Activated T-cell treated with anti-CD3 and anti-CD28 coated beads for 1 hour (primary cell): Measurements from ENCODE around the gene AQP10.
"Not testable (repeated sequence)": the region's sequence is repeated elsewhere in the genome, so short reads cannot be mapped to it uniquely, and the experiment has no call there.

Source experiments
- DNase-seq: peaks from one replicate; pipeline ENCODE4 v3.0.0-alpha.2; 2020; ENCODE audit warnings: low read depth

Gene AQP10

DNA sequence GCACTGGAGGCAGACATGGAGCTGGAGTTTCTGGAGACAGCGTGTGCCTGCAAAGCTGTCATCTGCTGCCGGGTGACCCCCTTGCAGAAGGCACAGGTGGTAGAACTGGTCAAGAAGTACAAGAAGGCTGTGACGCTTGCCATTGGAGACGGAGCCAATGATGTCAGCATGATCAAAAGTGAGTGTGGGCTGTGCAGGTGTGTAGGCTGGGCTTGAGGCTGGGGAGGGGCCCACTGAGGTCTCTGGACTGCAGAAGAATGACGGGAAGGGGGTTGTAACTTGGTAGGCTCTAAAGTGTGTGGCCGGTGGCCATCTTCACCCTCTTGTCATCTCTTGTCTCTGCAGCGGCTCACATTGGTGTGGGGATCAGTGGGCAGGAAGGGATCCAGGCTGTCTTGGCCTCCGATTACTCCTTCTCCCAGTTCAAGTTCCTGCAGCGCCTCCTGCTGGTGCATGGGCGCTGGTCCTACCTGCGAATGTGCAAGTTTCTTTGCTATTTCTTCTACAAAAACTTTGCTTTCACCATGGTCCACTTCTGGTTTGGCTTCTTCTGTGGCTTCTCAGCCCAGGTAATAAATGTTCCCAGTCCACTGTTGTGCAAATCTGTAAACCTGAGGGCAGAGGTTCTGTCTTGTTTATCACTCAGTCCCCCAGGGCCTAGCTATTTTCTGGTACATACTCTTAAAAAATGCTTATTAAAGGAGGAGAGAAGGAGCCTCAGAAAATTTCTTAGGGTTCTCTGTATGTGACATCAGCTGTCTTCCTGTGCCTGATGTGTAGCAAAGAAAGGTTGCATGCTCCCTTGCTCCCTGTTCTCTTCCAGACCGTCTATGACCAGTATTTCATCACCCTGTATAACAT lies 24.3 kb downstream of the AQP10 start:
- DNase-seq, result peak; percentile 81

DNA sequence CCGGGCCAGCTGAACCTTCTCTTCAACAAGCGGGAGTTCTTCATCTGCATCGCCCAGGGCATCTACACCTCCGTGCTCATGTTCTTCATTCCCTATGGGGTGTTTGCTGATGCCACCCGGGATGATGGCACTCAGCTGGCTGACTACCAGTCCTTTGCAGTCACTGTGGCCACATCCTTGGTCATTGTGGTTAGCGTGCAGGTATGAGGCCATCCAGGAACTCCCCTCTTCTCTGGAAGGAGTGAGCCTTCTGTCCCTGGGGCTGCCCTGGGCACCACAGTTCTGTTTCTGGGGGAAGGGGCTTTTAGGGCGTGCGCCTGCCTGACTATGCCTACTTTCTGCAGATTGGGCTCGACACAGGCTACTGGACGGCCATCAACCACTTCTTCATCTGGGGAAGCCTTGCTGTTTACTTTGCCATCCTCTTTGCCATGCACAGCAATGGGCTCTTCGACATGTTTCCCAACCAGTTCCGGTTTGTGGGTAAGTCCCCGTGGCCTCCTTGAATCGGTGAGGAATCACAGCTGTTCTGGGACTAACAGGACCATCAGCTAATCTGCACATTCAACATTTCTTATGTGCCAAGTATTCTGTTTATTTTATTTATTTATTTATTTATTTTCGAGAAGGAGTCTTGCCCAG lies 25.5 kb downstream of the AQP10 start:
- DNase-seq, result no peak

DNA sequence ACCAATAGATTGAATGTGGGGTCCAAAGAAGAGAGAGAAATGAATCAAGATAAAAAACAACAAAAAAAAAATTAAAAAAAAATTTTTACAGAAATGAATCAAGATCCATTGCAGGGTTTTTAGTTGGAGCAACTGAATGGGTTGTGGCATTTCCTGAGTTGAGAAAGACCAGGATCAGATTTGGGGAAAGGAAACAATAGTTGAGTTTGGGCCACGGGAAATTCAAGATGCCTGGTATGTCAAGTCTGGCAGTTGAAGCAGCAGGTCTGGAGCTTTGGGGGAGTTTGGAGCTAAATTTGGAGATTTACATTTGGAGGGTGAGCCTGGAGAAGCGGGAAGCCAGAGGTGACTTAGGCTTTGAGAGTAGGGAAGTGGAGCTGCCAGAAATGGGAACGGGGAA lies 27.1 kb downstream of the AQP10 start:
- DNase-seq, result no peak

DNA sequence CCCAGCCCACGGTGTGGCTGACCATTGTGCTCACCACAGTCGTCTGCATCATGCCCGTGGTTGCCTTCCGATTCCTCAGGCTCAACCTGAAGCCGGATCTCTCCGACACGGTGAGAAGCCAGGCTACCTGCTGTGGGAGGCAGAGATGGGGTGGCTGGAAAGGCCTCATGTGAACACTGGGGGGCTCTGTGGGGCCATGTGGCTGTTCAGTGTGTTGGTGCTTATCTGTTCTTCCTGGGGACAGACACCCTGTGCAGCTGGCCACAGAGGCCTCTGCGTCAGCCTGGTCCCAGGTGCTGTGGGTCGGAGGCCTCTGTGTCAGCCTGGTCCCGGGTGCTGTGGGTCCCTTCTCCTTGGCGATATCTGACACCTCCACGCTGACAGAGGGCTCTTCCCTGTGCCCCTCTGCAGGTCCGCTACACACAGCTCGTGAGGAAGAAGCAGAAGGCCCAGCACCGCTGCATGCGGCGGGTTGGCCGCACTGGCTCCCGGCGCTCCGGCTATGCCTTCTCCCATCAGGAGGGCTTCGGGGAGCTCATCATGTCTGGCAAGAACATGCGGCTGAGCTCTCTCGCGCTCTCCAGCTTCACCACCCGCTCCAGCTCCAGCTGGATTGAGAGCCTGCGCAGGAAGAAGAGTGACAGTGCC lies 27.7 kb downstream of the AQP10 start:
- no peak for DNase-seq

DNA sequence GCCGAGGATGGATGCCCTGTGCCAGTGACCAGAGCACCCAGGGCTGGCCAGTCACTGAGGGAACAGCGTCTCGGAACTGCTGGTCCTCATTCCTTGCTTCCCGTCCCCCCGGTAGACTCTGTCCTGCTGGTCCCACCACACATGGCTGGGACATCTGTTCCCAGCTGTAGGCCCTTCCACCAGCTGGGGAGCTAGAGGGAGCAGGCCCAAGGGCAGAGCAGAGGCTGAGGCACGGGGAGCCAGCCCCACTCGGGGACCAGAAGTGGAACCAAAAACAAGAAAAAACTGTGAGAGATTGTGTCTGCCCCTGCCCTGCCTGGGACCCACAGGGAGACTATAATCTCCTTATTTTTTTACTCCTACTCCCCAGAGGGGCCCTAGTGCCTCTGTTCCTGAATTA lies 28.2 kb downstream of the AQP10 start:
- DNase-seq, result no peak

DNA sequence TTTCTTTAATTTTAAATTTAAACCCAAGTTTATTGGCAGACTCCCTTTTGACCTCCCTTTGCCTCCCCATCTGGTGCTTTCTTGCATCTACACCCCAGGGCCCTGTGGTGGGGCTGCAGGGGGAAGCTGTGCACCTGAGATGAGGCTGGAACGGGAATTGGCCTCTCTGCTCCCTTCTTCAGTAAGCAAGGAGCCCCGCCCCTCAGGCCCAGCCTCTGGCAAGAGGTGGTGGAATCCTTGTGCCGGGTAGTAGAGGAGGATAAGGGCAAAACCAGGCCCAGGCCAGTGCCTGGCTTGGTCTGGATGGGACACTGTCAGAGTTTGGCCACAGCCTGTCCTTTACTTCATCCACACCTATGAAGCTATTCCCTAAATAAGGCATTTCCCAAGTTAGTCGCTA lies 29.5 kb downstream of the AQP10 start:
- no peak for DNase-seq

DNA sequence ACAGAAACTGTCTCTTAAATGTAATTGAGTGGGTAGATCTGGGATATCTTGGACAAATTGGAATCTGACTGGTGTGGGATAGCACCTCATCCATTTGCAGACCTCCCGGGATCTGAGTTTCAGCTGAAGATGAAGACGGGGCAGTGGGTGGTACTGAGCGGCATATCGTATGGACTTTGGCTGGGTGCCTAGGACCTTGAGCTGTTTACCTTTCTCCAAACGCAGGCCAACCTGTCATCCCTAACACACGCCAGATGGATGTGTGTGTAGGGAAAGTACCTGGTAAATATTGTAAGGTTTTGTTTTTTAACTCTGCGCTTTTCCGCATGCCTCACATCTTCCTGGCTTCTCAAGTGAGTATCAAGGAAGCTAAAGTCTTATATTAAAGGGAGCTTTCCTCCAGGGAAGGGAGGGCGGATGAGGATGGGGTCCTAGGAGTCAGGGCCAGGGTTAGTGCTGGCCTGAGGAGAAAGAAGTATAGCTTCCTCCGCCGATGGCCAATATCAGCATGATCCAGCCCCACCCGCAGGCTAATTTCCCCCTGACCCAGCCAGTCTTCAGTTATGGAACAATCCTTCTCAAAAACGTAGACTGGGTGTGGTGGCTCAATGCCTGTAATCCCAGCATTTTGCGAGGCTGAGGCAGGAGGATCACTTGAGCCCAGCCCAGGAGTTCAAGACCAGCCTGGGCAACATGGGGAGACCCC lies 30.6 kb downstream of the AQP10 start:
- DNase-seq, result no peak

DNA sequence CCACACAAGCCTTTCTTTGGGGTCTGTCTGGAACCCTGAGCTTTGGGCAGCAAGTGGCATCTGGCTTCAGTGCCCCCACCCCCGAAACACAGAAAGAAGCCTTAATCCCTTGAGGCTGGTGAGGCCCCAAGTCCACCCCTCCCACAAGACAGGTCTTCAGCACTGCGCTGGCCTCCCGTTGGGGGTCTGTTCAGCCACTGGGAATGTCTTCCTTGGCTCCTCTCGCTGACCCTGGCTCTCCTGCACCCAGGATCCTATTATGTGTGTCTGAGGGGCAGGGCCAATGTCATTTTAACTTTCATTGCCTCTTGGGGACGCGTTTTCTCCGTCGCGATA lies 31.3 kb downstream of the AQP10 start:
- DNase-seq, result no peak

DNA sequence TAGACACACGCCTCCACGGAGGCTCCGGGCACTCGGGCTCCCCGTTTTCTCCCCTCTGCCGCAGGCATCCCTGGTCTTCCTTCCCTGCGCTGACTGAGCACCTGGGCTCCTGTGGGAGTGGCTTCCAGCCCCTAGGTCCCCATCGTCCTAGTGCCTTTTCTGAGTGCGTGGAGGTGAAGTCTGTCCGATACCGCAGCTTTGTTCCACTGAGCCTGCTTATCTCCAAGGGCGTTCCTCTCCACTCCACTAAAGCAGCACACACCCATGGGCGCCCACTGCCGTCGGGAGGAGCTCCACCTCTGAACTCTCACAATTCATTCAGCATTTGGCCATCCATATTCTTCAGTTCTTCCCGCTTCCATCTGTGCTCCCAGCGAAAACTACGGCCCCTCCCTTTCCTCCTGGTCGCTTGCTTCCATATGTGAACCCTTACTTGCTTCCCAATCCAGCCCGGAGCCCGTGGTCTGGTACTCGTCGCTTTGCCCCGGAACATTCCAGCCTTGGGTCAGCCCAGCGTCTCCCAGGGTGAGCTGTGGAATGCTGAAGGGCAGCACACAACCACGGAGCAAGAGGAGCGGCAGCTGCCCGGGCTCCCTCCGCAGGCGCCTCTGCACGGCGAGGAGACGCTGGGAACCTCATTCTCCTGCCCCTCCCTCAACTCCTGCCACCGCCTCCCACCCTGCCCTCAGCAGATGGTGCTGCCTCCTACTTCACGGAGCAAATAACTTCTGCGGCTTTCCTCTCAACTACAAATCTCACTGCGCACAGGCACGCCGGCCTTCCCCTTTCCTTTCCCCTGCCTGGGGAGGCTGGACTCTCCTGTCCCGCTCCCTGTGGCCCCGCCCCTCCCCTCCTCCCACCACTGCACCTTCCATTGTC lies 31.9 kb downstream of the AQP10 start:
- no peak for DNase-seq

DNA sequence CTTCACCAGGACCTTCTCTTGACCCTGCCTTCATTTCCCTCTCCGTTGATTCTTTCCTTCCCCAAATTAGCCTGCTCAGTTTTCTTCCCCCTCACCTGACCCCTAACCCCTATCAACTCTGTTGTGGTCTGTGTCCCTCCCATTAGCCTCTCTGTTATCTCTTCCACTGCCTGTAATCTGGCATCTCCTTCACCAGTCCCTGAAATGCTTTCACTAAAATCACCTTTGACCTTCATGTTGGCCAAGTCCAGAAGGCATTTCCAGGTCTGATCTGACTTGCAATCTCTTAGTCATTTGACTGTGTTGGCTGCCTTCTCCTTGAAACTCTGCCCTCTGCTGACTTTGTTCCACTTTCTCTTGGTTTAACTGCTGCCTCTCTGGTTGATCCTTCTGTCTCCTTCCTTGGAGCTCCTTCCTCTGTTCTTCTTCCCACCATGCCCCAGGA lies 32.6 kb downstream of the AQP10 start:
- no peak for DNase-seq

DNA sequence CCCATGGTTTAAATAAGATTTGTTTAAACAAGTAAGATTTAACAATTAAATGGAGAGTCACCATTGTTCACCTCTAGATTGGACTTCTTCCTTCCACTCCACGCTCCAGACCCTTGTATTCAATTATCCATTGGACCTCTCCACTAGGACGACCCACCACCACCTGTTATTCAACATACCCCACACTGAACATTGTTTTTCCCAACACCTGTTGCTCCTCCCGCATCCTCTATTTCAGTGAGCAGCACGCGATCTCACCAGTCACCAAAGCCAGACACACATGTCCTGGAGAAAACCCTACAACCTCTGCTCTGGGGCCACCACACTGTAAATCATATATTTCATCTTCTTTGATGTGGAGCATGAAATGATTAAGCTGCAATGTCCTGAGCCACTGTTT lies 33.1 kb downstream of the AQP10 start:
- no peak for DNase-seq

DNA sequence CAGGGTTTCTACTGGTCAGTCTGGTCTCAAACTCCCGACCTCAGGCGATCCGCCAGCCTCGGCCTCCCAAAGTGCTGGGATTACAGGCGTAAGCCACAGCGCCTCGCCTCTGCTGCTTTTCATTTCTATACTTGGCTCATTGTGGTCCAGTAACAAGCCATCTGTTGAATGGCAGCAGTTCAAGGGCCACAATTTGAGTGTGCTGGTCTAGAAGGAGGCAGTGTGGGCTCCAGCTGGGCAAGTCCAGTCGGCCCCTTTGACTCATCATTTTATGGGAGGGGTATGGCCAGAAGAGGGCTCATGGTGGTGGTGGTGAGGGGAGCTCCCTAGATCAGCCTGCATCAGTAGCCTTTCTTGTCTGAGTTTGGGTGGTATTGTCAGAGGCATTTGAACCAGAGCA lies 37.6 kb downstream of the AQP10 start:
- no peak for DNase-seq

DNA sequence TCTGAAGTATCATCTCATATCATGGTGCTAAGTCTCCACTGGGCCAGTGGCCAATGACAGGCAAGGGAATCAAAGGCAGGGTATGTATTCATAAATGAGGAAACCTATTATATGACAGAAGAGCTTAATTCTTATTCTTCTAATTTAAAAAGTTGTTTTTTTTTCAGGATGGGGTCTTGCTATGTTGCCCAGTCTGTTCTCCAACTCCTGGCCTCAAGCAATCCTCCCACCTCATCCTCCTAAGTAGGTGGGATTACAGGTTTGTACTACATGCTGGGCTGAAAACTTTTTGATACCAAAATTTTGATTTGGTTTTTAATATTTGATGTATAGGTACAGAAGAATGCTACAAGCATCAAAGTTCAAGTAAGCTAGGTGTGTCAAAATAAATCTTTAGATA lies 39.4 kb downstream of the AQP10 start:
- no peak for DNase-seq

DNA sequence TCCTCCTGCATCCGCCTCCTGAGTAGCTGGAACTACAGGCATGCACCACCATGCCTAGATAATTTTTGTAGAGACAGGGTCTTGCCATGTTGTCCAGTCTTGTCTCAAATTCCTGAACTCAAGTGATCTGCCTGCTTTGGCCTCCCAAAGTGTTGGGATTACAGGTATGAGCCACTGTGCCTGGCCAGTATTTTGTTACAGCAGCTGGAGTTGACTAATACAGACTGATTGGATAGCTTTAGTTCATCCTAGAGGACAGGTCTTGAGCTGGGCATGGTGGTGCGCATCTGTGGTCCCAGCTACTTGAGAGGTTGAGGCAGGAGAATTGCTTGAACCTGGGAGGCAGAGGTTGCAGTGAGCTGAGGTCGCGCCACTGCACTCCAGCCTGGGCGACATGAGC lies 40.0 kb downstream of the AQP10 start:
- DNase-seq, result not testable (repeated sequence)

DNA sequence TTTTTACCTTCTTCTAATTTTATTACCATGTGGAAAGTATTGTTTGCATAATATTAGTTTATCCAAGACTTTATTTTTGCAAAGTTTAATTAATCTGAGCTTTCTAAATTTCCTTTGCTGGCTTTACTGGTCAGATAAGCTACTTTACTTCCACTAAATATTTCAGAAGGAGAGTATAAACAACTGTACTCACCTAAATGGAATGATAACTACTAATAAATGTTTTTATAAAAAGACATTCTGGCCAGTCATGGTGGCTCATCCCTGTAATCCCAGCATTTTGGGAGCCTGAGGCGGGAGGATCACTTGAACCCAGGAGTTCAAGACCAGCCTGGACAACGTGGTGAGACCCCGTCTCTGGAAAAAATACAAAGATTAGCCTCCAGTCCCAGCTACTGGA lies 40.5 kb downstream of the AQP10 start:
- no peak for DNase-seq

DNA sequence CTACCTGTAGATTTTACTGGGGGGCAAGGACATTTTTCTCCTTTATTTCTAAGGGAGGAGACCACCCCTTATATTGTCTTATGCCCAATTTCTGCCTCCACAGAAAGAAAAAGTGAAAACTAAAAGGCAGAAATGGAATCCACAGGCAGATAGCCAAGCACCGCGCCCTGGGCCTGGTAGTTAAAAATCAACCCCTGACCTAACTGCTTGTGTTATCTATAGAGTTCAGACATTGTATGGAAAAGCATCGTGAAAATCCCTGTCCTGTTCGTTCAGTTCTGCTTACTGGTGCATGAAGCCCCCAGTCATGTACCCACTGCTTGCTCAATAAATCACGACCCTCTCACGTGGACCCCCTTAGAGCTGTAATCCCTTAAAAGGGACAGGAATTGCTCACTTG lies 50.5 kb downstream of the AQP10 start:
- DNase-seq, result no peak

DNA sequence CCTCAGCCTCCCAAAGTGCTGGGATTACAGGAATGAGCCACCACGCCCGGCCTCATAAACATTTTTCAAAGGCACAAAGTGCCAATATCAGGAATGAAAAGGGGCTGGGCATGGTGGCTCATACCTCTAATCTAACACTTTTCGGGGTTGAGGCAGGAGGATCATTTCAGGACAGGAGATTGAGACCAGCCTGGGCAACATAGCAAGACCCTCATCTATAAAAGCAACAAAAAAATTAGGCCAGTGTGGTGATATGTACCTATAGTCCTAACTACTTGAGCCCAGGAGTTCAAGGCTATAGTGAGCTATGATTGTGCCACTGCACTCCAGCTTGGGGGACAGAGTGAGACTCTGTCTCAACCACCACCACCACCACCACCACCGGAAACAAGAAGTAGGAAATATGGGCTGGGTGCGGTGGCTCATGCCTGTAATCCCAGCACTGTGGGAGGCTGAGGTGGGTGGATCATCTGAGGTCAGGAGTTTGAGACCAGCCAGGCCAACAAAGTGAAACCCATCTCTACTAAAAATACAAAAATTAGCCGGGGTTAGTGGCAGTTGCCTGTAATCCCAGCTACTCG lies 53.0 kb downstream of the AQP10 start:
- DNase-seq, result not testable (repeated sequence)
